Cerebellar nuclear complex (tissue), 1 donor: ENCODE data around the gene SCAPER.
"Not testable (repeated sequence)": the region's sequence is repeated elsewhere in the genome, so short reads cannot be mapped to it uniquely, and the experiment has no call there.

ENCODE experiments used
- DNase-seq, 2 experiments: peaks; one replicate each; lab custom pipeline; 2025; lab: John Stamatoyannopoulos, UW

The SCAPER gene

DNA sequence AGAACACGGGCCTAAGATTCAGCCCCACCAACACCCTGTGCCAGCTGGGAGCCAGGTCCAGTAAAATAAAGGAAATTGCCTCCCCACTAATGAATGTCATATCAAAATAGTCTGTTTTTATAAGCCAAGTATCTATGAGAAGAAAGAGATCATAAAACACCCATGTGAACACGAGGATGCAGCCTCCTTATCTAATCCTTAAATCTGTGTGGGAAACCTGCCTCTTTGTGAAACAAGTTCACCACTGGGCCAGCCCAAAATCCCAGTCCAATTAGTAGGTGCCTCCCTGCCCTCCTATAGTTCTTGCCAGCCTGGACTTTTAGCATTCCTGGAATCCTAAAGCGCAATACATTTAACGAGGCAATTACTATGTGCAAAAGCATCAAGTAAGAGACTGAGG is 42.0 kb downstream of the SCAPER start:
- no peak for DNase-seq

DNA sequence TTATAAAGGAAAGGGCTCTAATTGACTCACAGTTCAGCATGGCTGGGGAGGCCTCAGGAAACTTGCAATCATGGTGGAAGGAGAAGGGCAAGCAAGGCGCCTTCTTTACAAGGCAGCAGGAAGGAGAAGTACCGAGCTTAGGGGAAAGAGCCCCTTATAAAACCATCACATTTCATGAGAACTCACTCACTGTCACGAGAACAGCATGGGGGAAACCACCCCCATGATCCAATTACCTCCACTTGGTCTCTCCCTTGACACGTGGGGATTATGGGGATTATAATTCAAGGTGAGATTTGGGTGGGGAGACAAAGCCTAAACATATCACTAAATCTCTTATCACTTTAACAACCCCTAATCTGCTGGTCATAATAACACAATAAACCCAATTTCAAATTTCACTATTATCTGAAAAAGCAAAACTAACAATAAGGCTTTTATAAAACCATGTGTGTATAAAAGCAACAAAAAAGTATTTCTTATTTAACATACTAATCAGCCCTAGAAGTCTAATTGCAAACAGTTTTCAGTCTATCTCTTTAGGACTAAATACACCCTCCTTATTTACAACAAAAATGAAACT is 43.2 kb downstream of the SCAPER start:
- DNase-seq = no peak

DNA sequence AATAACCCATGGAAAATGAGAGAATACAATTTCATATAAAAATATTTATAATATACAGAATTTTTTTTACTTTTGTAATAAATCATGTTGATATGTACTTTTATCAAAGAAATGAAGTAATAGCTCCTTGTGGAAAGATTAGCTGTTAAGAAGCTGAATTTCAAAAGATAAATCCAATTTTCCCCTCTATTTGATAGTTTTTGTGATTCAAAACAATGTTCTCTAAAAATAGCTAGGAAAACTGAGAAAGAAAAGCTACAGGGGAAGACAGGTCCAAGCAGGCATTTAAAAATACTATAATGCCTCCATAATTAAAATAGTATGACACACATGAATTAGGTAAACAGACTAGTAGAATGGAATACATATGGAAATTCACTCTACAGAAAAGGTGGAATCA is 44.9 kb downstream of the SCAPER start:
- DNase-seq = no peak

DNA sequence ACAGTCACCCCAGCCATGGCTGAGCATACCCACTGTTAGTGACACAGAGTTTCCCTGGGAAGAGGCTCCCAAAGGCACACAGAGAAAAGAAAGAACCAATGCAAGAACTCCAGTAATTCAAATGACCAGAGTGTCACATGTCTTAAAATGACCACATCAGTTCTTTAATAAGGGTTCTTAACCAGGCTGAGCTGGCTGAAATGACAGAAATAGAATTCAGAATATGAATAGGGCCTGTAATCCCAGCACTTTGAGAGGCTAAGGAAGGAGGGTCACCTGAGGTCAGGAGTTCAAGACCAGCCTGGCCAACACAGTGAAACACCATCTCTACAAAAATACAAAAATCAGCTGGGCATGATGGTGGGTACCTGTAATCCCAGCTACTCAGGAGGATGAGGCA is 54.8 kb downstream of the SCAPER start:
- not testable (repeated sequence) for DNase-seq

DNA sequence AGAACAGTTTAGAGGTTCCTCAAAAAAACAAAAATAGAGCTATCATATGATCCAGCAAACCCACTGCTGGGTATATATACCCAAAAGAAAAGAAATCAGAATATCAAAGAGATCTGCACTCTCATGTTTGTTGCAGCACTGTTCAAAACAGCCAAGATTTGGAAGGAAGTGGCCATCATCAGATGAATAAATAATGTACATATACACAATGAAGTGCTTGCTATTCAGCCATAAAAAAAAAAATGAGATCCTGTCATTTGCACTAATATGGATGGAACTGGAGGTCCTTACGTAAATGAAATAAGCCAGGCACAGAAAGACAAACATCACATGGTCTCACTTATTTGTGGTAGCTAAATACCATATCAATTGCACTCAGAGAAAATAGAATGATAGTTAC is 58.4 kb downstream of the SCAPER start:
- DNase-seq = no peak

DNA sequence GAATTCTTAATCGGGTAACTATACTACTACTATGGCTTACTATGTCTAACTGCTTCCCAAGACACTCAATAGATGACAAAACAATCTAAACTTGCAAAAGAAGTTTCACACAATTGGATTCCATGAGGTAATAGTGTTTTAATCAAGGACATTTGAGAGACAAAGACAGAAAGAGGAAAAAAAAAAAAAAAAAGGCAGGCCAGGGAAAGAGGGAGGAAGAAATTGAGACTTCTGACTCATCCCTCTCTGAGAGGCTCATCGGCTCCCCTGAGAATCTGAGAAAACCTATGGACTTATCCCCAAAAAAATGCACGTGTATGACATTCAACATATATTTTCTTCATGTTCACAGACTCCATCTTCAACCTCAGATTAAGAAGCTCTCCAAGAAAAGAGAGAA is 61.0 kb downstream of the SCAPER start:
- no peak for DNase-seq

DNA sequence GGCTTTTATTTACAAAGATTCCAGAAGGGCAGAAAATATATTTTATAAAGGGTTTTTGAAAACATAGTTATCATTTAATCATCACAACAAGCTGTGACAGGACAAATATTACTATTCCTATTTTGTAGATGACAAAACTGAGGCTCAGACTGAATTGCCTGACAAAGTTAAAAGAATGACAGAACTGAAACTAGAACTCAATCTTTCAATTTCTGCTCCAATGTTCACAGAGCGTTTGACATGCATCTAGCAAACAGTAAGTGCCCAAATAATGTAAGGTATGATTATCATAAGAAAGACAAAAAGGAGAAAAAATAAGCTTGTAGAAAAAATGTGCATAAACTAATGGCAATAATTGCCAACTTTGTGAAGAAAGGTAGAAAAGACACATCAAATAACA is 61.9 kb downstream of the SCAPER start:
- DNase-seq = no peak

DNA sequence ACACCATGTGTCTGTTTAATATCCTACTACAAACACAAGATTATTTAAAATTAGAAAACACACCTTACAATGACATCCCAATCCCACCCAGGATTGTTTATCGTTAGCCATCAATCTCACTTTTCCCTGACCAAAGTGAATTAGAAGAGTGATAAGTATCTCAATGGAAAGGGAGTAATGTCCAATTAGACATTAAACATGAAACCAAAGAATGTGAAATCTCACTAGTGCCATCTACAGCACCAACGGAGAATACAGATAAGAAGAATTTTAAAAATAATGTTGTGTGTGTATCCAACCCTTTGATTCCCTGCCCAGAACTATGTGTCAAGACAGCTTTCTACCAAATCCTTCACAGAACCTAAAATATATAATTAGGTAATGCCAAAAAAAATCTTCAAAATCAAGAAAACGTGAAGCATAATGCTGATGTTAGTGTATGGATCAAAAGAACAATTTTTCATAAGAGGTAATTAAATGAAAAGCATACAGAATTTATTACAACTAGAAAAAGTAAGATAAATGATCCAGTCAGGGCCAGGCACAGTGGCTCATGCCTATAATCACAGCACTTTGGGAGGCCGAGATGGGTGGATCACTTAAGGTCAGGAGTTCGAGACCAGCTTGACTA is 64.2 kb downstream of the SCAPER start:
- no peak for DNase-seq

DNA sequence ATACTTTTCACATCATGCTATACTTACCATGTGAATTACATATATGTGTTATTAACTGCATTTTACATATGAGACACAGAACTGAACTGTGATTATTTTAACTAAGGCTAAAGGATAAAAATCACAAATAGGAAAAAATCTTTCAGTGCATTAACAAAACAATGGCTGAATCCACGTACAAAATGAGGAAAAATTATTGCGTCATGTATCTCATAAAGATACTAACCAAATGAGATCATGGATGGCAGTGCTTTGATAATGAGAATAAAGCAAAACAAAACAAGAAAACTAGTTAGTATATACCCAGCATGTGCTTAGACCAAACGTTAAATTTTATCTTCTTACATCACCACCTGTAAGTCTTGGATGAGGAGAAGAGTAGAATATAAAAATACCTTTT is 66.0 kb downstream of the SCAPER start:
- no peak for DNase-seq

DNA sequence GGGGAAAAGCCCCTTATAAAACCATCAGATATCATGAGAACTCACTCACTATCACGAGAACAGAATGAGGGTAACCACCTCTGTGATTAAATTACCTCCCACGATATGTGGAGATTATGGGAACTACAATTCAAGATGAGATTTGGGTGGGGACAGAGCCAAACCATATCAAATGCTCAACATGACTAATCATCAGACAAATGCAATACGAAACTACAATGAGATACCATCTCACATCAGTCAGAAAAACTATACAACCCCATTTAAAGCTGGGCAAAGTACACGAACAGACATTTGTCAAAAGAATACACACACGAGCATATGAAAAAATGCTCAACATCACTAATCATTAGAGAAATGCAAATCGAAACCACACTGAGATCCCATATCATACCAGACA is 67.7 kb downstream of the SCAPER start:
- no peak for DNase-seq

DNA sequence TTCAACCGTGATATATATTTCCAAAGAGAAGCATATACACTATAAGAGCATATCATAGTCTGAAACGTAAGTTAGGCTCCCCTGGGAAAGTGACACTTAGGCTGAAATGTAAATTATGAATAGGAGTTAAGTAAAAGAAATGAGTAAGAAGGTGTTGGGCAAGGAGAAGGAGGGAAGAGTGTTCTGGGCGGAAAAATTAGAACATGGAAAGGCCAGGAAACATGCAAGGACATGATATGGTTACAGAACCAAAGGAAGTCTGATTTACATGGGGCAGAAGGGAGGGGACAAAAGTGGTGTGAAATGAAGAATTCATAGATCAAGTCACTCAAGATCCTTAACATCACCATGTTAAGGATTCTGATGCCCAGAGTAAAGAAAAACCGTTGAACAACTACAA is 75.2 kb downstream of the SCAPER start:
- DNase-seq = no peak

DNA sequence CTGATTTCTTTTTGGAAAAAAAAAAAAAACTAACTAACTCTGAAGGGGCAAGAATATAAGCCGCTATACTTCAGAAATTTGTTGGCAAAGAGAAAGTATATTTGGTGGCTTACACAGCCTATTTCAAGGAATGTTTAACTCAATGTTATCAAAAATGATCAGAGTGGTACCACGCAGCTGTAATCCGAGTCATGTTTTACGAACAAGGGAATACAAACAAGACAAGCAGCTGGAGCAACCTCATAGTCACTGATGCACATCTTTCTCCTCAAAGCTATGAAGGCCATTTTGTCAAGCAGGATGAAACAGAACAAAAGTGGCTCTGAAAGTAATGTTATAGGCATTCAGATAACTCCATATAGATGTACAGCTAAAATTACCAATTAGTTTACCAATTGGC is 81.2 kb downstream of the SCAPER start:
- DNase-seq = no peak

DNA sequence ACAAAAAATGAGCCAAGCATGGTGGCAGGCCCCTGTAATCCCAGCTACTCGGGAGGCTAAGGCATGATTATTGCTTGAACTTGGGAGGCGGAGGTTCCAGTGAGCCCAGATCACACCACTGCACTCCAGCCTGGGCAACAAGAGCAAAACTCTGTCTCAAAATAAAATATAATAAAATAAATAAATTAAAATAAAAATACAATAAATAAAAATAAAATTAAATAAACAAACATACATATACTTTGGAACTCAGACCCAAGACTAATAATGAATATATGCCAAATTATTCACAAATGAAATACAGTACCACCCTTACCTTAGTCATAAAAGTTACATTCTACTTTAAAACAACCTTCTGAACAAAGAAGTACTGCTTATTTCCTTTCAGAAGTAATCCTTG is 81.8 kb downstream of the SCAPER start:
- DNase-seq = no peak

DNA sequence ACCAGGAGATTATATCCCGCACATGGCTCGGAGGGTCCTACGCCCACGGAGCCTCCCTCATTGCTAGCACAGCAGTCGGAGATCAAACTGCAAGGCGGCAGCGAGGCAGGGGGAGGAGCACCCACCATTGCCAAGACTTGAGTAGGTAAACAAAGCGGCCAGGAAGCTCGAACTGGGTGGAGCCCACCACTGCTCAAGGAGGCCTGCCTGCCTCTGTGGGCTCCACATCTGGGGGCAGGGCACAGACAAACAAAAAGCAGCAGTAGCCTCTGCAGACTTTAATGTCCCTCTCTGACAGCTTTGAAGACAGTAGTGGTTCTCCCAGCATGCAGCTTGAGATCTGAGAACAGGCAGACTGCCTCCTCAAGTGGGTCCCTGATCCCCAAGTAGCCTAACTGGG is 86.2 kb downstream of the SCAPER start:
- not testable (repeated sequence) for DNase-seq

DNA sequence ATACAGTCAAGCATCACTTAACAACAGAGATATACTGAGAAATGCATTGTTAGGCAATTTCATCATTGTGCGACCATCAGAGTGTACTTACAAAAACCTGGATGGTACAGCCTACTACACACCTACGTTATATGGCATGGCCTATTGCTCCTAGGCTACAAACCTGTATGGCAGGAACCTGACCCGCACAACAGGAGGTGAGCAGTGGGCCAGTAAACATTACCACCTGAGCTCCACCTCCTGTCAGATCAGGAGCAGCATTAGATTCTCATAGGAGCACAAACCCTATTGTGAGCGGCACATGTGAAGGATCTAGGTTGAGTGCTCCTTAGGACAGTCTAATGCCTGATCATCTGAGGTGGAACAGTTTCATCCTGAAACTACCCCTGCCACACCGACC is 89.7 kb downstream of the SCAPER start:
- no peak for DNase-seq

DNA sequence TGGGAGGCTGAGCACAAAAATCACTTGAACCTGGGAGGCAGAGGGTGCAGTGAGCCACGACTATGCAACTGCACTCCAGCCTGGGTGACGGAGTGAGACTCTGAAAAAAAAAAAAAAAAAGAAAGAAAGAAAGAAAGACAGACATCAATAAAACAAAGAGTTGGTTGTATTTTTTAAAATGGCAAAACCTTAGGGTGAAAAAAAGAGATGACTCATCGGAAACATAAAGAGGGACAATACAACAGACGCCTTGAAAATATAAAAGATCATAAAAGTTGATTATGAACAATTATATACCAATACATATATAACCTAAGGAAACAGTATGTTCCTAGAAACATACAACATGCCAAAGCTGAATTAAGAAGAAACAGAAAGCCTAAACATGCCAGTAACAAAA is 92.8 kb downstream of the SCAPER start:
- no peak for DNase-seq

DNA sequence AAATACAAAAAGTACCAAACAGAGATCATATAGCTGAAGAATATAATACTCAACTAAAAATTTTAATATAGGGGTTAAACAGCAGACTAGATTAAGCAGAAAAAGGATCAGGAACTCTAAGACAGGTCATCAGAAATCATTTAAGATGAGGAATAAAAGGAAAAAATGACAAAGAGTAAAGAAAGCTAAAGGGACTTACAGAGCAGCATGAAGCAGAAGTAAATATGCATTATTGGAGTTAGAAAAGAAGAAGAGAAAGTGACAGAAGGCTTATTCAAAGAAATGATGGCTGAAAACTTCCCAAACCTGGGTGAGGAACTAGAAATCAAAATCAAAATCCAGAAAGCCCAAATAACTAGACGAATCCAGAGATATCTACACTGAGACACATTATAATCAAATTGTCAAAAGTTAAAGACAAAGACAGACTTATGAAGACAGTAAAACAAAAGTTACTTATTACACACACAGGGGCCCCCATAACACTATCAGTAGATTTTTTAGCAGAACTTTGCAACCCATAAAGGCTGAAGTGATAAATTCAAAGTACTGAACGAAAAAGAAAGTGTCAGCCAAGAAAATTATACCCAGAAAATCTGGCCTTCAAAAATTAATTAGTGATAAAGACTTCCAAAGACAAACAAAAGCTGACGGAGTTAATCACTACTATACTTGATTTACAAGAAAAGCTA is 95.6 kb downstream of the SCAPER start:
- no peak for DNase-seq

DNA sequence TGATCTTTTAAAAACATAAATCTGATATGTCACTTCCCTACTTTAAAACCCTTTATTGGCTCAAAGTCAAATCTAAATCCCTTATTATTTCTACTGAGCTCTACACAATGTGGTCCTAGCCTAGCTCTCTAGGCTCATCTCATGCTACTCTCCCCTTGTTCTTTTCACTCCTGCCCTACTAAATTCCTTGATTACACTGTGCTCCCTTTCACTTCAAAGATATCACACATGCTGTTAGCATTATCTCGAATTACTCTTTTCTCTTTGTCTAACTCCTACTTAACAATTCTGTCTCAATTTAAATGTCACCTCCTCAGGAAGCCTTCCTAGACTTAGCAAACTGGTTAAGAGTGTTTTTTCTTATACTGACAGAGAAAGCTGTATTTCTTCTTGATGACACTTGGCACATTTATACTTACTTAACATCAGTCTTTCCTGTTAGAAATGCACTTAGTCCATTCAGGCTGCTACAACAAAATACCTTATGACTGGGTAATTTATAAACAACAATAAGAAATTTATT is 102.0 kb downstream of the SCAPER start:
- DNase-seq = no peak

DNA sequence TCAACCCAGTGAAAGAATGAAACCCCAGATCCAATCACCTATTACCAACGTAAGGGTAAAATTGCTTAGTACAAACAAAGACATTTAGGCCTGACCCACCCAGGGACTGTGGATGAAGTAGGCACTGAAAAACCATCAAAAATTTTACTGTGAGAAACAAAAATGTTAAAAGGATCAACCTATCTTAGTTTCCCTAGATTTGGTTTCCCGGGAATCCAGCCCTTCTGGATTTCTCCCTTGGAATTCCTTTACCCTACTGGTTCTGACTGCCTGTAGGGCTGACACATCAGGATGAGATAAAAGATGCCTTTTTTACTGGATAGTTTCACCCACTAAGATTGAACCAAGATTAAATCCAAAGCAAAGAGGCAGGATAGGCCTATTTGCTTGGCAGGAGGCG is 102.7 kb downstream of the SCAPER start:
- no peak for DNase-seq

DNA sequence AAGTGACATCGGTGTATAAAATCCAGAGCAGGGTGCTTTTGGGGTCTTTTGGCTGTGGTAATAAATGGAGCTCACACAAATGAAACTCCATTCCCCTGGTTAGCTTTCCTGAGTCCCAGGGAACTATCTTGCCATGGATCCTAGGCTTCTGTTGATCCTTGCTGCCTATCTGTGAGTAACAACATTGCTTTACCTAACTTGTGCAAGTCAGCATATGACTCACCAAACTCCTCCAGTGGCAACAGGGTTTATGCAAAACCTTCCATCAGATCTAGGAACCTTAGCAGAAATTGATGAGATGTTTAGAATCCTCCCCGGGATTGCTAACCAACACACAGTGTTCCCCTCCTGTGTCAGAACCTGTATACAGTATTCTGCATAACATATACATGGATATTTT is 105.4 kb downstream of the SCAPER start:
- no peak for DNase-seq

DNA sequence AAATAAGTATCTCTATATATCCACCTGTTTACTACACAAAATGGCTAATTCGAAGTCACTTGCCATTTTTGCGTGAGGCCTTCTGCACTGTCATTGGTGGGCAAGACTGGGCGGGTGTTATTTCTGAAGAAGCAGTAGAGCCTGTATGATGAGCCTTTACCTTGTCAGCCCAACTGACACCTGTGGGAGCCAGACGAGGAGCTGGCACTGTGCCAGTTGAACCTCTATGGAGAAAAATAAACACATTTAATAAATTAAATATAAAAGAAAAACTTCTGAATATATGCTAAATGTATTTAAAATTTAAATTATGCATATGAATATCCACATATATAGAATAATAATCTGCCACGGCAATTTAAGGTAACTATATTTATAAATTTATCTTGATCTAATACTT is 109.9 kb downstream of the SCAPER start:
- DNase-seq = no peak

DNA sequence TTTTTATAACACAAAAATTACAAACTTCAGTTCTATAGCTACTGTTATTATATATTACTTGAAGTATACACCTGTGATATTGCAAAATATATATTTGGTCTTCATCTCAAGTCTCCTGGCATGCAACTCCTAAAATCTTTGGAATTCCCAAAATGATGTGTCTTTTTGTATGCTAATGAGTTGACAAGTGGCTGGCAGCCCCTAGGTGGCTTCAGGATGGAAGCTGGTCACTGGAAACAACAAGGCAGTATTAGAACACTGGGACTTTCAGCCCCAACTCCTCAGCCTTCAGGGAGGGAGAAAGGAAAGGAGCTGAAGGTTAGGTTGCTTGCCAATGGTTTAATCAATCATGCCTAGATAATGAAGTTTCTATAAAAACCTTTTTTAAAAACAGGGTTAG is 112.0 kb downstream of the SCAPER start:
- DNase-seq = no peak

DNA sequence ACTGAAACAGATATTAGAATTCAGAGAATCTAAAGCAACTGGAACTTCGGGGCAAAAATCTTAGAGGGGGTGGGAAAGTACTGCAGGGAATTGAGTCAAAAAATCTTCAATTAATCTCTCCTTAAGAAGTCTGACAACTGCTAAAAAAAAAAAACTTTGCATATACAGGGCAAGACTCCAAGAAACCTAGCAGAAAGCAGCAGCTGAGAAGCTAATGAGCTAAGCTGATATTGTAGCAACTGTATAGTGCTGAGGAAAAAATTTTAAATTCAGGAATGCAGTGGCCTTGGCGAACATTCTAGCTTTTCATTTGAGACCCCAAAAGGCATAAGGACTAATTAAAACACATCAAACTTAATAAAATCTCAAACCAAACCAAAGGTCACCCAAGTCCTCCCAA is 113.6 kb downstream of the SCAPER start:
- DNase-seq = no peak

DNA sequence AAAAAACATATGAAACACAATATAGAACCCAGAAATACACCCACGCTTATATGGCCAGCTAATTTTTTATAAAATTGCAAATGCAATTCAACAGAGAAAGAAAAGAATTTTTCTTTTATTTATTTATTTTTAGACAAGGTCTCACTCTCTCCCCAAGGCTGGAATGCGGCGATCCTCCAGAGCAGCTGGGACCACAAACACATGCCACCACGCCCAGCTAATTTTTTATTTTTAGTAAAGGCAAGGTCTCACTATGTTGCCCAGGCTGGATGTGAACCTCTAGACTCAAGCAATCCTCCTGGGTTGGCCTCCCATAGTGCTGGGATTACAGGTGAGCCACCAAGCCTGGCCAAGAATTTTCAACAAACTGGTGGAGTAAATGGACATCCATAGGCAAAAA is 117.9 kb downstream of the SCAPER start:
- DNase-seq = no peak
